GM23248 (cell line): ENCODE data around the gene MORN4. TPM values are rescaled to one million over a fixed set of nuclear protein-coding genes. Genes with fewer than 3 reads are reported as not detected.

Source experiments
- DNase-seq: peaks from one replicate; pipeline ENCODE4 v3.0.0-alpha.2; 2015
- H2AFZ ChIP-seq: fragments of 200-600 bp; sonication (generic); 2 replicates; pipeline ENCODE4 v1.6.1; 2016; ENCODE audit warnings: antibody characterized with exemption
- H3F3A ChIP-seq: fragments of 200-600 bp; sonication (generic); 2 replicates; pipeline ENCODE4 v1.6.1; 2016; ENCODE audit warnings: mild to moderate bottlenecking, antibody characterized with exemption, mixed run types; ENCODE audit not compliant: insufficient read depth
- H3K27ac ChIP-seq: fragments of 200-600 bp; sonication (generic); 2 replicates; pipeline ENCODE4 v1.5.1; 2016; ENCODE audit warnings: mild to moderate bottlenecking
- H3K27me3 ChIP-seq: fragments of 200-600 bp; sonication (generic); replicated peaks from 2 replicates; pipeline ENCODE4 v1.6.1; 2016; ENCODE audit warnings: mild to moderate bottlenecking; ENCODE audit not compliant: insufficient read depth
- H3K36me3 ChIP-seq: fragments of 200-600 bp; sonication (generic); 2 replicates; pipeline ENCODE4 v1.6.1; 2016; ENCODE audit warnings: low read depth, mild to moderate bottlenecking
- H3K4me1 ChIP-seq: fragments of 200-600 bp; sonication (generic); 2 replicates; pipeline ENCODE4 v1.6.1; 2016; ENCODE audit warnings: mild to moderate bottlenecking; ENCODE audit not compliant: insufficient read depth
- H3K4me2 ChIP-seq: fragments of 200-600 bp; sonication (generic); one replicate; pipeline ENCODE4 v1.6.1; 2016; ENCODE audit warnings: mild to moderate bottlenecking; ENCODE audit not compliant: unreplicated experiment
- H3K4me3 ChIP-seq: fragments of 200-600 bp; sonication (generic); 2 replicates; pipeline ENCODE4 v1.5.1; 2016; ENCODE audit warnings: mild to moderate bottlenecking
- H3K79me2 ChIP-seq: fragments of 200-600 bp; sonication (generic); 2 replicates; pipeline ENCODE4 v1.6.1; 2016; ENCODE audit warnings: mild to moderate bottlenecking; ENCODE audit not compliant: insufficient read depth
- H3K9ac ChIP-seq: fragments of 200-600 bp; sonication (generic); 2 replicates; pipeline ENCODE4 v1.6.1; 2016; ENCODE audit warnings: mild to moderate bottlenecking
- H3K9me2 ChIP-seq: fragments of 200-600 bp; sonication (generic); 2 replicates; pipeline ENCODE4 v1.6.1; 2016; ENCODE audit warnings: mixed run types, mild to moderate bottlenecking, moderate library complexity; ENCODE audit not compliant: insufficient read depth
- H3K9me3 ChIP-seq: fragments of 200-600 bp; sonication (generic); one replicate; pipeline ENCODE4 v1.6.1; 2017; ENCODE audit warnings: low read depth
- H4K20me1 ChIP-seq: fragments of 200-600 bp; sonication (generic); 2 replicates; pipeline ENCODE4 v1.6.0; 2016; ENCODE audit not compliant: insufficient read depth
- EZH2 ChIP-seq: fragments of 200-600 bp; sonication (generic); IDR thresholded peaks from 2 replicates; pipeline ENCODE4 v1.6.1; 2018; ENCODE audit warnings: antibody characterized with exemption, mild to moderate bottlenecking; ENCODE audit not compliant: insufficient read depth, poor library complexity, severe bottlenecking
- EZH2phosphoT487 ChIP-seq: fragments of 200-600 bp; sonication (generic); IDR thresholded peaks from 2 replicates; pipeline ENCODE4 v1.6.1; 2018; ENCODE audit warnings: antibody characterized with exemption, moderate library complexity, mild to moderate bottlenecking, low read depth; ENCODE audit not compliant: insufficient read depth
- WGBS, 2 experiments: methylation state at CpG; one replicate each; pipeline ENCODE4 v1.1.6; 2015 to 2017; ENCODE audit warnings: low lambda C conversion rate in 2 of 2, low coverage in 1 of 2; ENCODE audit errors: missing lambda C conversion rate in 2 of 2; 5-methylcytosine and 5-hydroxymethylcytosine counted together
- in situ Hi-C: fragments of 300-500 bp; cut with MboI; formaldehyde crosslinking; loops from 2 replicates; pipeline ENCODE4 v1.15.0; 2020
- polyA plus RNA-seq: library from polyadenylated mRNA; unstranded; fragments of >200 nt; fragmentation: Nextera tagmentation; extraction: Ambion mirVana; gene quantifications from 2 replicates; pipeline ENCODE4 v1.2.1, GENCODE V29; 2016
- total RNA-seq: library from RNA; depleted of rRNA; stranded (reverse); fragments of >200 nt; shearing (Covaris generic); gene quantifications from 2 replicates; pipeline ENCODE4 v1.2.3, GENCODE V29; 2014

MORN4 gene
- total and polyA plus RNA-seq, 2 experiments from 2014 or later, result 7.9 to 19.8 TPM

- H3K4me2 ChIP-seq, result no peak overlapping the region
- no peaks in the 10 kb centered on the region for H3K9me2 ChIP-seq
- no peaks in the 10 kb centered on the region for H3K9me3 ChIP-seq
- H4K20me1 ChIP-seq, result no peaks in the 10 kb centered on the region
- no peaks in the 10 kb centered on the region for H3K27me3 ChIP-seq
- WGBS, 2 experiments, result 39 to 41% methylated on average over 4 of the region's 4 CpGs
- H3K27ac ChIP-seq, result no peak overlapping the region
- DNase-seq, result peak; percentile 32
- peaks cover 33% of the 10 kb centered on the region for H3F3A ChIP-seq
- H3K36me3 ChIP-seq, result no peaks in the 10 kb centered on the region
- H2AFZ ChIP-seq, result no peak overlapping the region
- no peak overlapping the region for H3K9ac ChIP-seq
- no peaks in the 10 kb centered on the region for H3K79me2 ChIP-seq
- H3K4me3 ChIP-seq, result no peak overlapping the region
- in situ Hi-C loops, result no loop called here
- peaks cover 26% of the 10 kb centered on the region for H3K4me1 ChIP-seq
- TF ChIP-seq EZH2phosphoT487 (no peak), EZH2 (no peak)
Measured at GRCh38 chr10:97593421-97593820, 39.9 kb downstream of the MORN4 start.

DNA sequence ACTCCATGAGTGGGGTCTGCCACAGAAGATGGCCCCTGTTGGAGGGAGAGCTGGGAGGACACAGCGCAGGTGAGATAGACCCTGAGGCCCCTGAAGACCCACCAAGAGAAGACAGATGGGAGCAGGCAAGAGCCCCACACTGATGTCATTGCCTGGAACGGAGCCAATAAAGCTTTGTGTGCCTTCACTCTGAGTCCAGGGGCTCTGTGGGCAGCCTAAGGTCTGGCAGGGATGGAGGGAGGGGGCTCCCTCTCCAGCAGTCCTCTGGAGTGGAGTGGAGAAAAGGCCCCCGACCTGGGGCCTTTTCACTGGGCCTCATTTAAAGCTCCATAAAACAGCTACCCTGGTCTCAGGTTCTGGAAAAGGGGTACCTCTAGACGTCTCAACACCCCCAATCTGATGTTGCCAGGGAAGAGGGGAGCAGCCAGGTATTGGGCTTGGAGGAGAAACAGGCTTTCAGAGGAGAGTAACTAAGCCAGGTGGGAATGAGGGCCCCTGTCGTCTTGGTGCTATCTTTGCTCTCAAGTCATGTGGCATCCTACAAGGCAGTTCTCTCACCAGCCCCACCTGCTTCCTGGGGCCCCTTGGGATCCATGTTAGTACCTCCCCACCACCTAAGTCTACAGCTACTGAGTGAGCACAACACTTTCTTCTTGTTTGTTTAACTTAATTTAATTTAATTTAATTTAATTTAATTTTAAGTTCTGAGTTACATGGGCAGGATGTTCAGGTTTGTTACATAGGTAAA lies 42.4 kb downstream of the MORN4 start:
- Histone ChIP-seq H2AFZ (no peak overlapping the region), H3K9ac (no peak overlapping the region), H3K4me3 (no peak overlapping the region), H3K4me1 (peaks cover 5% of the 10 kb centered on the region), H3F3A (peaks cover 9% of the 10 kb centered on the region), H4K20me1 (no peaks in the 10 kb centered on the region), H3K9me3 (no peaks in the 10 kb centered on the region), H3K79me2 (no peaks in the 10 kb centered on the region), H3K27me3 (no peaks in the 10 kb centered on the region), H3K9me2 (no peaks in the 10 kb centered on the region), H3K36me3 (no peaks in the 10 kb centered on the region), H3K4me2 (no peak overlapping the region), H3K27ac (no peak overlapping the region)
- no peak for DNase-seq
- 60 to 73% methylated on average over 5 of the region's 5 CpGs for WGBS, 2 experiments
- in situ Hi-C loops, result no loop called here
- no peak for TF ChIP-seq EZH2
- TF ChIP-seq EZH2phosphoT487, result no peak

DNA sequence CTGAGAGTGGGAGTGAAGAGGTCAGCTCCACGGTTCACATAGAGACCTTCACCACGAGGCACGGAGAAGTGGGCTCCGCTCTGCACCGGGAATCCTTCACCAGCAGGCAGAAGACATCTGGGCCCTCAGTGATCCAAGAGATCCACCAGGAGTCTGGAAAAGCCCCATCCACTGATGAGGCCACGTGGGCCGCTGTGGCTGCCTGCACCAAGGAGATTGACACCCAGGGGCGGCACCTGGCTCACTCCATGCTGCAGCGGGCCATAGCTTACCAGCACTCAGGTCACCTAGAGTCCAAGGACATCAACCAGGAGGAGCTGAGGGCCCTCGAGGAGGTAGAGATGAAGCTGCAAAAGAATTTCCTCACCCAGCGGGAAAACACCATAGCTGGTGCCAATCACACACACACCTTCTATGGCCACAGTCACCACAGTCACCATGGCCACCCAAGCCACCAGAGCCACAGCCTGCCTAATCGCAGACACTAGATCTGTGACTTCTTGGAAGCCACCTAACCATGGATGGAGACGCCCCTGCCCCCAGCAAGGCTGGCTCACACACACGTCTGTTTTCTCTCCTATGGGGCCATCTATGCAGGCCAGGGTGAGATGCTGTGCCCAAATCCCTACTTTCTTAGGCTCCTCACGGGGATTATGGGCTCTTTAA lies 43.1 kb downstream of the MORN4 start:
- H3K4me1 ChIP-seq, result no peaks in the 10 kb centered on the region
- no peaks in the 10 kb centered on the region for H3K27me3 ChIP-seq
- in situ Hi-C loops, result no loop called here
- no peaks in the 10 kb centered on the region for H3K9me2 ChIP-seq
- TF ChIP-seq EZH2phosphoT487 (no peak), EZH2 (no peak)
- H3K4me3 ChIP-seq, result no peak overlapping the region
- no peak overlapping the region for H3K9ac ChIP-seq
- no peak overlapping the region for H2AFZ ChIP-seq
- H3K4me2 ChIP-seq, result no peak overlapping the region
- H3K27ac ChIP-seq, result no peak overlapping the region
- no peaks in the 10 kb centered on the region for H3K9me3 ChIP-seq
- H3K79me2 ChIP-seq, result no peaks in the 10 kb centered on the region
- DNase-seq, result no peak
- H3F3A ChIP-seq, result peaks cover 2% of the 10 kb centered on the region
- H4K20me1 ChIP-seq, result no peaks in the 10 kb centered on the region
- WGBS, 2 experiments, result 85 to 87% methylated on average over 15 of the region's 15 CpGs
- no peaks in the 10 kb centered on the region for H3K36me3 ChIP-seq

DNA sequence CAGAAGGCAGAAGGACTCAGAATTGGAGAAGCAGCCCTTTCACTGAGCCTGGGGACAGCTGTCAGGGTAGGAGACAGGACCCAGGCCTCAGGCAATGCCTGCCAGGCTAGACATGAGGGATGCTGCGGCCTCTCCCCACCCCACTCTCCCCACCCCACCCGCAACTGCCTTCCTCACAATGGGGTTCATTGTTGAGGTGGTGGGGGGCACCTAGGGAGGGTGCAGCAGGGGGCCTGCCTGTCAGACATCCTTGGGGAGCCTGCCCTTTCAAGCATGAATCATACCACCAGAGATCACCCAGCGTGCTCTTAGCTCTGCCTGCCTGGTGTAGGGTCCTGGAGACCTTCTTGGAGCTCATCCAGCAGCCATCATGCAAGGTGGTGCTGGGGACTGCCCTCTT lies 43.8 kb downstream of the MORN4 start, which contains the start of gene C10orf62:
Gene C10orf62, plus strand, starts transcription at position 243 of the 400 bp plus-strand sequence. CDS start 177 bp downstream, outside the sequence.
- no peaks in the 10 kb centered on the region for H3K9me2 ChIP-seq
- no peaks in the 10 kb centered on the region for H4K20me1 ChIP-seq
- no peak within 1 kb of the TSS for H3K4me3 ChIP-seq
- TF ChIP-seq EZH2phosphoT487 (no peak), EZH2 (no peak)
- H3K4me2 ChIP-seq, result no peak within 1 kb of the TSS
- no peaks in the 10 kb centered on the region for H3K27me3 ChIP-seq
- H3K79me2 ChIP-seq, result no peaks in the 10 kb centered on the region
- H3K4me1 ChIP-seq, result no peaks in the 10 kb centered on the region
- no peak within 1 kb of the TSS for H2AFZ ChIP-seq
- no peaks in the 10 kb centered on the region for H3K9me3 ChIP-seq
- H3F3A ChIP-seq, result no peaks in the 10 kb centered on the region
- no peak for DNase-seq
- WGBS, 2 experiments, result 84 to 90% methylated on average over 2 to 3 of the region's 3 CpGs
- H3K9ac ChIP-seq, result no peak within 1 kb of the TSS
- in situ Hi-C loops, result no loop called here
- H3K36me3 ChIP-seq, result no peaks in the 10 kb centered on the region
- no peak within 1 kb of the TSS for H3K27ac ChIP-seq
